ENCODE results near the gene SLC38A6. TPM values are rescaled to one million over a fixed set of nuclear protein-coding genes. Genes with fewer than 3 reads are reported as not detected.

The SLC38A6 gene
- total and polyA plus RNA-seq, 2 experiments from 2014 or later, result 11.9 to 23.2 TPM

- Mint-ChIP-seq H3K4me1 (no peaks in the 10 kb centered on the region), H3K9me3 (no peaks in the 10 kb centered on the region), H3K27me3 (ENCODE audit: insufficient read depth, low read depth, poor library complexity) (no peaks in the 10 kb centered on the region), H3K4me3 (no peak overlapping the region), H3K27ac (no peak overlapping the region), H3K36me3 (ENCODE audit: low read depth) (no peaks in the 10 kb centered on the region)
- no peak overlapping the region for H3K4me3 ChIP-seq
- H4K20me1 ChIP-seq (replicated peaks; ENCODE audit: insufficient read depth), result no peaks in the 10 kb centered on the region
- no peaks in the 10 kb centered on the region for H3K9me2 ChIP-seq (ENCODE audit: insufficient read depth)
- no peak overlapping the region; the same call in 1 of the 2 replicates for H3K27ac ChIP-seq (ENCODE audit: low read depth)
- H3K27me3 ChIP-seq (ENCODE audit: insufficient read depth), result no peaks in the 10 kb centered on the region
- H2AFZ ChIP-seq, result no peak overlapping the region
- no peaks in the 10 kb centered on the region for H3F3A ChIP-seq (replicated peaks; ENCODE audit: low read depth)
- H3K79me2 ChIP-seq (replicated peaks; ENCODE audit: insufficient read depth), result no peaks in the 10 kb centered on the region
- no peaks in the 10 kb centered on the region for H3K36me3 ChIP-seq (ENCODE audit: insufficient read depth)
- H3K4me2 ChIP-seq, result no peak overlapping the region
- DNase-seq (ENCODE audit: low spot score) (no peak), ATAC-seq (no peak)
- TF ChIP-seq, protein P1, sequence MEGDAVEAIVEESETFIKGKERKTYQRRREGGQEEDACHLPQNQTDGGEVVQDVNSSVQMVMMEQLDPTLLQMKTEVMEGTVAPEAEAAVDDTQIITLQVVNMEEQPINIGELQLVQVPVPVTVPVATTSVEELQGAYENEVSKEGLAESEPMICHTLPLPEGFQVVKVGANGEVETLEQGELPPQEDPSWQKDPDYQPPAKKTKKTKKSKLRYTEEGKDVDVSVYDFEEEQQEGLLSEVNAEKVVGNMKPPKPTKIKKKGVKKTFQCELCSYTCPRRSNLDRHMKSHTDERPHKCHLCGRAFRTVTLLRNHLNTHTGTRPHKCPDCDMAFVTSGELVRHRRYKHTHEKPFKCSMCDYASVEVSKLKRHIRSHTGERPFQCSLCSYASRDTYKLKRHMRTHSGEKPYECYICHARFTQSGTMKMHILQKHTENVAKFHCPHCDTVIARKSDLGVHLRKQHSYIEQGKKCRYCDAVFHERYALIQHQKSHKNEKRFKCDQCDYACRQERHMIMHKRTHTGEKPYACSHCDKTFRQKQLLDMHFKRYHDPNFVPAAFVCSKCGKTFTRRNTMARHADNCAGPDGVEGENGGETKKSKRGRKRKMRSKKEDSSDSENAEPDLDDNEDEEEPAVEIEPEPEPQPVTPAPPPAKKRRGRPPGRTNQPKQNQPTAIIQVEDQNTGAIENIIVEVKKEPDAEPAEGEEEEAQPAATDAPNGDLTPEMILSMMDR (conservative IDR thresholded peaks at IDR 0.05; ENCODE audit: low read depth in 2 of 2), result no peak
- no peak for TF ChIP-seq ZNF114 (CRISPR knock-in tag; IDR thresholded peaks at IDR 0.05)
- H3K4me1 ChIP-seq (ENCODE audit: insufficient read depth), result no peaks in the 10 kb centered on the region
These were observed 53.5 kb downstream of the SLC38A6 start for GRCh38 chr14:61034416-61035120.

DNA sequence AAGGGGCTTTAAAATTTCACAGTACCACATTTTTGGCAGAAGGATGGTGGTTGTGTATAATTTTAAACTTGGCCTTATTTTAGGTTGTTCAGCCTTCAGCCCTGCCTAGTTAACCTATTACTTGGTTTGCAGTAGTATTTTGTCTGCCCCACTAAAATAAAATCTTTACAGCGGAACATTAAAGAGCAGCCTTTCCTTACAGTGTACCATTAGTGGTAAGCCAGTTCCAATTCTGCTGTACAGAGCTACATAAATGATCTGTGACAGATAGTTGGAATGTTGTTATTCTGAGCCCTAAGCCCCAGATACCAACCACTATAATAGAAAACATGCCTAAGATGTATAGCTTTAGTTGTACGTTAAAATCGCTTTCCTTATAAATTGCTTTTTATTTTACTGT is 56.2 kb downstream of the SLC38A6 start:
- Mint-ChIP-seq H3K27ac (no peak overlapping the region), H3K9me3 (no peaks in the 10 kb centered on the region), H3K4me1 (peaks cover 1% of the 10 kb centered on the region; the same call in 1 of the 3 replicates), H3K27me3 (ENCODE audit: insufficient read depth, low read depth, poor library complexity) (no peaks in the 10 kb centered on the region), H3K36me3 (ENCODE audit: low read depth) (no peaks in the 10 kb centered on the region), H3K4me3 (no peak overlapping the region)
- Histone ChIP-seq H3K9me2 (ENCODE audit: insufficient read depth) (no peaks in the 10 kb centered on the region), H3K4me1 (ENCODE audit: insufficient read depth) (no peaks in the 10 kb centered on the region), H3K27ac (ENCODE audit: low read depth) (no peak overlapping the region), H2AFZ (no peak overlapping the region), H3K4me2 (no peak overlapping the region), H3K27me3 (ENCODE audit: insufficient read depth) (no peaks in the 10 kb centered on the region), H3K79me2 (replicated peaks; ENCODE audit: insufficient read depth) (no peaks in the 10 kb centered on the region), H3K36me3 (ENCODE audit: insufficient read depth) (no peaks in the 10 kb centered on the region), H4K20me1 (replicated peaks; ENCODE audit: insufficient read depth) (no peaks in the 10 kb centered on the region), H3F3A (replicated peaks; ENCODE audit: low read depth) (no peaks in the 10 kb centered on the region), H3K4me3 (no peak overlapping the region)
- ATAC-seq, result no peak
- DNase-seq (ENCODE audit: low spot score), result no peak
- TF ChIP-seq JUNB (IDR thresholded peaks at IDR 0.05; ENCODE audit: unreplicated experiment), result no peak
- TF ChIP-seq REST (IDR thresholded peaks at IDR 0.05; ENCODE audit: unreplicated experiment), result no peak
- TF ChIP-seq ZNF114 (CRISPR knock-in tag; IDR thresholded peaks at IDR 0.05), result no peak
- no peak for TF ChIP-seq CREB1 (CRISPR knock-in tag; IDR thresholded peaks at IDR 0.05; ENCODE audit: low read depth)
- TF ChIP-seq EZH2phosphoT487 (IDR thresholded peaks at IDR 0.05; ENCODE audit: unreplicated experiment), result no peak
- no peak for TF ChIP-seq ETS1 (IDR thresholded peaks at IDR 0.05)
- no peak for TF ChIP-seq NANOG (IDR thresholded peaks at IDR 0.05; ENCODE audit: borderline replicate concordance)
- TF ChIP-seq, protein P1 (conservative IDR thresholded peaks at IDR 0.05; ENCODE audit: low read depth in 2 of 2), result no peak
- TF ChIP-seq EZH2 (IDR thresholded peaks at IDR 0.05; ENCODE audit: low read depth, unreplicated experiment), result no peak
- TF ChIP-seq STAT1 (IDR thresholded peaks at IDR 0.05; ENCODE audit: unreplicated experiment), result no peak
- no peak for TF ChIP-seq ZNF331 (CRISPR knock-in tag; IDR thresholded peaks at IDR 0.05; ENCODE audit: low read depth)
